HT-29 (cell line): ENCODE measurements around the gene ASB3. TPM values are rescaled to one million over a fixed set of nuclear protein-coding genes. Genes with fewer than 3 reads are reported as not detected.
"Not testable (repeated sequence)": the region's sequence is repeated elsewhere in the genome, so short reads cannot be mapped to it uniquely, and the experiment has no call there.

ENCODE experiments used
- DNase-seq: peaks from one replicate; pipeline ENCODE4 v3.0.0-alpha.2; 2015; ENCODE audit warnings: low spot score
- total RNA-seq: library from RNA; depleted of rRNA; stranded (reverse); fragments of >200 nt; shearing (Covaris generic); gene quantifications from 2 replicates; pipeline ENCODE4 v1.2.3, GENCODE V29; 2014; rRNA removed

ASB3 gene
- 6.3 and 9.5 TPM in 2 replicates for total RNA-seq

DNA sequence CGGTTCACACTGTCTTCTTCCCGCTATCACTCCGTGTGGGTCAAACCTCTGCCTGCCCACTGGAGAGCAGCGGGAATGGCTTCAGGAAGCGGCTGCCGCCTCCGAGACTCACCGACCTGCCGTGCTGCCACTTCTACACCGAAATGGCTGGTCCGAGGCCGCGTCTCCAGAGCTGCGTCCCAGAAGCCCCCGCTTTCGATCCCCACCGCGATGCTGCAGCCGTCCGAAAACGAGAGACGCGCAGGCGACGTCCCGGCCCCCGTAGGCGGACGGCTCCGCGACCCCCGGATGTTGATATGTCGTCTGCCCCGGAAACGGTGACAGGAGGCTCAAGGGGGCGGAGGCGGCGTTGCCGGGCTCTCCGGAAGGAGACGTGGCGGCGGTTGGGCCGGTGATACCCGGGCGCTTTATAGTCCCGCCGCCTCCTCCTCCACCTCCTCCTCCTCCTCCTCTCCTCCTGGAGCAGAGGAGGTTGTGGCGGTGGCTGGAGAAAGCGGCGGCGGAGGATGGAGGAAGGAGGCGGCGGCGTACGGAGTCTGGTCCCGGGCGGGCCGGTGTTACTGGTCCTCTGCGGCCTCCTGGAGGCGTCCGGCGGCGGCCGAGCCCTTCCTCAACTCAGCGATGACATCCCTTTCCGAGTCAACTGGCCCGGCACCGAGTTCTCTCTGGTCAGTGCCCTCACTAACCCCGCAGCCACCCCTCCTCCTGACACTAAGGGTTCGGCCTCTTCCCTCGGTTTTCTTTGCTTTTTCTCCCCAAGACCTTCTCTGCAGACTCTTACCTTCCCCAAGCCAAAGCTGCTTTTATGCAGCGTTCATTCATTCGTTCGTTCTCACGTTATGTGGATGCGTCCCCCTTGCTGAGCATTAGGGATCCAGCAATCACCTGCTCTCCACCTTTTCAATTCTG lies at the start of gene ASB3, which contains the start of gene ERLEC1:
Gene ASB3 (minus strand): TSS at position 249 of the 909 bp plus-strand sequence. CDS start 21,381 bp downstream, outside the sequence.
Gene ERLEC1 (plus strand): TSS at position 340 of the 909 bp plus-strand sequence. CDS start 167 bp downstream, at position 507.
- peak; percentile 80 for DNase-seq

- DNase-seq, result not testable (repeated sequence)
Measured at GRCh38 chr2:53829980-53830290, 43.2 kb upstream of the ASB3 start.

- no peak for DNase-seq
Measured at GRCh38 chr2:53829273-53829979, 42.7 kb upstream of the ASB3 start.

GRCh38 chr2:53828331-53828730 lies 41.6 kb upstream of the ASB3 start:
- no peak for DNase-seq

GRCh38 chr2:53827398-53828175 lies 40.8 kb upstream of the ASB3 start:
- DNase-seq, result no peak

- DNase-seq, result no peak
Measured at GRCh38 chr2:53826587-53827397, 40.0 kb upstream of the ASB3 start.

- no peak for DNase-seq
Measured at GRCh38 chr2:53826030-53826410, 39.3 kb upstream of the ASB3 start.

DNA sequence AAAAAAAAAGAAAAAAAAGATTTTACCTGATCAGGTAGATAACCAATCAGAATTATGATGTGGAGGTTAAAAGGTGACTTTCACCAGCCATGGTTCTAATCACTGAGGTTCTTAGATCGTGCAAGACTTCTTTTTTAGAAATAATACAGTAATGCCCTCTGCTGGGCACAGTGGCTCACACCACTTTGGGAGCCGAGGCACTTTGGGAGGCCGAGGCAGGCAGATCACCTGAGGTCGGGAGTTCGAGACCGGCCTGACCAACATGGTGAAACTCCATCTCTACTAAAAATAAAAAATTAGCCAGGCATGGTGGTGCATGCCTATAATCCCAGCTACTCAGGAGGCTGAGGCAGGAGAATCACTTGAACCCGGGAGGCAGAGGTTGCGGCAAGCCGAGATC lies 36.9 kb upstream of the ASB3 start:
- DNase-seq, result peak; percentile 9

GRCh38 chr2:53821810-53822209 lies 35.1 kb upstream of the ASB3 start:
- DNase-seq, result no peak

GRCh38 chr2:53820711-53821110 lies 34.0 kb upstream of the ASB3 start:
- no peak for DNase-seq

- DNase-seq, result no peak
Measured at GRCh38 chr2:53820048-53820447, 33.3 kb upstream of the ASB3 start.

DNA sequence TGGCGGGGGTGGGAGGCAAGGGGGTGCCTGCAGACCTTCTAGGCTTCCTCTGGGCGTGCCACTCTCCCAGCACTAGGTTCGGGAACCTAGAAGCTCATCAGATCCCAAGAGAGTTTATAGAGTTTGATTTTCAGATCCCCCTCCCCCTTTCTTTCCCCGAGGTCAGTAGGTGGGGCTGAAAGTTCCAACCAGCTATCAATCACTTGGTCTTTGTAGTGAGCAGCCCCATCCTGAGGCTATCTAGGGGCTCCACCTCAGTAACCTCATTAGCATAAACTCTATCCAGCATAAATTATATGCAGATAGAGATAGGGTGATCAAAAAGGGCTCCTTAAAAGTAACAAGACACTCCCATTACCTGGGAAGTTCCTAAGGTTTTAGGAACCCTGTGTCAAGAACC lies 32.9 kb upstream of the ASB3 start:
- no peak for DNase-seq

DNA sequence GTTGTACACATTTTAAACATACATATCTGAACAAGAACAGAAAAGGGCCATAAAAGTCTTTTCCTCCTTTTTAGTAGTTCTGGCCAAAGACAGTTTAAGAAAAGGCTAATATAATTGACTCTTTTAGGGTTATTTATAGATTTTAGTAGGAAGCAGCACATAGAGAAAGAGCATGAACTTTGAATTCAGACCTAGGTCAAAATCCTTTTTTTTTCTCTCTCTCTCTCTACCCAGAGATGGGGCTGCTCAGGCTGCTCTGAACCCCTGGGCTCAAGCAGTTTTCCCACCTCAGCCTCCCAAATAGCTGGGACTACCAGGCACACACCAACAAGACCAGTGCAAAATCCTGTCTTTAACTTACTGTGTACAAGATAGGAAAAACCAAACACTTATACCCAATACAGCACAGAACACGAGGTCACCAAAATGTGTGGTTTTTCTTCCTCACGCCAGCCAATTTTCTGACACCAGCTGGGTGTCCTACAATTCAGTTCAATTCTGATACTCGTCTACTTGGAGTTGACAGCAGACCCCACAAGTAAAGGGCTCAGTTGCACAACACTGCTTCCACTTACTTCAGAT lies 32.2 kb upstream of the ASB3 start:
- no peak for DNase-seq

DNA sequence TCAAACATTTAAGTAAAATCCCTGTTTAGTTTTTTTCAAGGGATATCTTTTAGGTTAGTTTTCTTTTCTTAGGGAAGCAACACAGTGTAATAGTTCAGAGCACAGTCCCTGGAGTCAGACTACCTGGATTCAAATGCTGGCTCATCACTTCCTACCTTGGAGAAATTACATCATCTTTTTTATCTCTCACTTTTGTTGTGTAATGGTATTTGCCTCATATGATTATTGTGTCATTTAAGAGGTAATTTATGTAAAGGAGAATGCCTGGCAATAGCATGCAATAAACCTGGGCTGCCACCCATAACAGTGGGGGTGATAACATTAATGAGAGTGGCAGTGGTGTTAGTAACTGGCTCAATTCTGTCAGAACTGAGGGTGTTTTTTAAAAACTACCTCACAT lies 26.4 kb upstream of the ASB3 start:
- DNase-seq, result no peak

- no peak for DNase-seq
Measured at GRCh38 chr2:53811601-53812000, 24.8 kb upstream of the ASB3 start.

DNA sequence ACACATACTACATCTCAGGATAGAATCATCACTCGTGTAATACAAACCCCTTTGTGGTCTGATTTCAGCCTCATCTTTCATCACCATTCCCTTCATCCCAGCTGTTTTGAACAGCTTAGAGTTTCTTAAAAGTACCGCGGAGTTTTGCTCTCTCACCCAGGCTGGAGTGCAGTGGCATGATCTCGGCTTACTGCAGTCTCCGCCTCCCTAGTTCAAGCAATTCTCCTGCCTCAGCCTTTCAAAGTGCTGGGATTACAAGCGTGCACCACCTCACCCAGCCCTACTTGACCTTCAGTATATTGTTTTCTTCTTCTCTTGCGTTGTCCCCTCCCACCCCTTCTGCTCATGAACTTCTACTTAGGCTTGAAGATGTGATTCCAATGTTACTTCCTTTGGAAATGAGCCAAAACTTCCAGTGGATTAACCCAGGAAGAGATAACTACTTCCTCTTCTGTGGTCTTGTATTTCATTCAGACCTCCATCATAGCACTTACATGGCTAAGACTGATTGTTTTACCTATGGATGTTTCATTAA lies 15.9 kb upstream of the ASB3 start:
- no peak for DNase-seq

- DNase-seq, result no peak
Measured at GRCh38 chr2:53801547-53801946, 14.8 kb upstream of the ASB3 start.

GRCh38 chr2:53793821-53794220 lies 7.1 kb upstream of the ASB3 start:
- no peak for DNase-seq

- no peak for DNase-seq
Measured at GRCh38 chr2:53793261-53793660, 6.5 kb upstream of the ASB3 start.

DNA sequence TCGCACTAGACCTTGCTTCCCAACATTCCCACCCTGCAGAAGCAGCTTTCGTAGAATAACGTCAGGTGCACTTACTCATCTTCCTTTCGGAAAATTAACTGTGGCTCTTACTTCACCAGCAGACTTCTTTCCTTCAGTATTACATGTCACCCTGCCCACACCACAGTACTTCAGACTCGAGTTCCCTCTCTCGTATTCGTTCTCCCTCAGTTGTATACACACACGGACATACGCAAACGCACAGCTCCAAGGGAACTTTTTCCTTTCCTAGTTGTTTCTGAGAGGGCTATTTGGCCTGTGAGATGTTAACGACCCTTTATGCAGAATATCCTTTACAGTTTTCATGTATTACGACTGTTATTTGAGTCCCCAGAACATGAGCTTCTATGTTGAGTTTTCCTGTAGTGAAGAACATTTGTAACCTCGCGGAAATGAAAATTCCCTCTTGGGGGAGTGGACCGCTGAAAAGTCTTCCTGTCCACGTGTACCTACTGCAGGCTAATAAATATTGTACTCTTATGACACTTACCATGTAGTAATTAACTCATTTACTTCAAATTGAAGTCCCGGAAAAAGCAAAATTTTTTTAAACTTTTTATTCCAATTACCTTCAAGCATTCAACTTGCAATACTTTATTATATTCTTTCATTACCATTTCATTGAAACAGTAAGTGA lies 999 bp upstream of the ASB3 start:
- DNase-seq, result peak; percentile 45
